WTC11 (cell line): ENCODE data around the gene PIGZ. TPM values are rescaled to one million over a fixed set of nuclear protein-coding genes. Genes with fewer than 3 reads are reported as not detected.

ENCODE experiments used
- ATAC-seq: fragments of 200-7000 bp; cut with Tn5 transposase; 2 replicates; pipeline ENCODE4 v1.10.0; 2021; ENCODE audit warnings: mild to moderate bottlenecking, moderate library complexity
- CTCF ChIA-PET: fragments of 300-600 bp; sonication (Branson Sonifier 250); formaldehyde crosslinking; loops from one replicate; lab custom pipeline; 2021; ENCODE audit warnings: antibody characterized with exemption; lab: Charles Lee
- POLR2A ChIA-PET: fragments of 350-600 bp; sonication (Branson Sonifier 250); formaldehyde crosslinking; loops from one replicate; lab custom pipeline; 2021; ENCODE audit warnings: antibody characterized with exemption; lab: Charles Lee
- DNase-seq: peaks from one replicate; pipeline ENCODE4 v3.0.0; 2021; ENCODE audit warnings: low spot score
- H3K27ac Mint-ChIP-seq: 2 replicates; pipeline ENCODE4 v1.8.0; 2021; ENCODE audit warnings: mixed read lengths
- H3K27me3 Mint-ChIP-seq: 2 replicates; pipeline ENCODE4 v1.8.0; 2021; ENCODE audit warnings: low read depth, mild to moderate bottlenecking, moderate library complexity, mixed read lengths
- H3K36me3 Mint-ChIP-seq: 2 replicates; pipeline ENCODE4 v1.8.0; 2021; ENCODE audit warnings: mixed read lengths
- H3K4me1 Mint-ChIP-seq: 2 replicates; pipeline ENCODE4 v1.8.0; 2022; ENCODE audit warnings: mixed read lengths
- H3K4me3 Mint-ChIP-seq: 2 replicates; pipeline ENCODE4 v1.8.0; 2021; ENCODE audit warnings: mild to moderate bottlenecking, moderate library complexity, mixed read lengths
- H3K9me3 Mint-ChIP-seq: 2 replicates; pipeline ENCODE4 v1.8.0; 2021; ENCODE audit warnings: mixed read lengths
- GABPB1 ChIP-seq: sonication (generic); formaldehyde crosslinking; IDR thresholded peaks from 2 replicates; pipeline ENCODE4 v1.8.1; 2023; ENCODE audit warnings: mild to moderate bottlenecking, missing genetic modification reagents
- GRHL2 ChIP-seq: fragments of 250-450 bp; sonication (Bioruptor Pico); IDR thresholded peaks from 2 replicates; pipeline ENCODE4 v1.8.0; 2022; ENCODE audit warnings: mild to moderate bottlenecking, moderate library complexity; ENCODE audit not compliant: insufficient replicate concordance, severe bottlenecking
- JUN ChIP-seq: sonication (generic); formaldehyde crosslinking; IDR thresholded peaks from 2 replicates; pipeline ENCODE4 v1.8.0; 2023; ENCODE audit warnings: mild to moderate bottlenecking, missing genetic modification reagents
- MYBL2 ChIP-seq: sonication (generic); formaldehyde crosslinking; IDR thresholded peaks from 2 replicates; pipeline ENCODE4 v1.8.1; 2023; ENCODE audit warnings: mild to moderate bottlenecking, moderate library complexity, missing genetic modification reagents
- NFATC4 ChIP-seq: fragments of 250-450 bp; sonication (Bioruptor Pico); IDR thresholded peaks from 2 replicates; pipeline ENCODE4 v1.9.0; 2021; ENCODE audit warnings: mild to moderate bottlenecking
- NFE2L1 ChIP-seq: sonication (generic); formaldehyde crosslinking; IDR thresholded peaks from 2 replicates; pipeline ENCODE4 v1.8.1; 2023; ENCODE audit warnings: missing genetic modification reagents
- NFYB ChIP-seq: sonication (generic); formaldehyde crosslinking; conservative IDR thresholded peaks from 2 replicates; pipeline ENCODE4 v1.8.0; 2022; ENCODE audit warnings: low read depth, missing genetic modification reagents
- NR3C1 ChIP-seq: sonication (generic); formaldehyde crosslinking; conservative IDR thresholded peaks from 2 replicates; pipeline ENCODE4 v1.8.1; 2023; ENCODE audit warnings: low read depth, mild to moderate bottlenecking, missing genetic modification reagents
- RORB ChIP-seq: fragments of 250-450 bp; sonication (Bioruptor Pico); IDR thresholded peaks from 2 replicates; pipeline ENCODE4 v1.9.0; 2021; ENCODE audit warnings: mild to moderate bottlenecking
- TEAD1 ChIP-seq: sonication (generic); formaldehyde crosslinking; IDR thresholded peaks from 2 replicates; pipeline ENCODE4 v1.8.0; 2022; ENCODE audit warnings: mild to moderate bottlenecking, missing genetic modification reagents
- ZNF121 ChIP-seq: sonication (generic); formaldehyde crosslinking; IDR thresholded peaks from 2 replicates; pipeline ENCODE4 v1.8.0; 2023; ENCODE audit warnings: missing genetic modification reagents
- ZNF138 ChIP-seq: sonication (generic); formaldehyde crosslinking; conservative IDR thresholded peaks from 2 replicates; pipeline ENCODE4 v1.8.1; 2022; ENCODE audit warnings: mild to moderate bottlenecking, moderate library complexity, missing genetic modification reagents
- total RNA-seq: library from RNA; stranded (reverse); gene quantifications from 3 replicates; pipeline ENCODE4 v1.2.3, GENCODE V29; 2021
- TF ChIP-seq, protein P1 (sequence below): sonication (generic); formaldehyde crosslinking; conservative IDR thresholded peaks from 2 replicates; pipeline ENCODE4 v1.8.1; 2023; ENCODE audit warnings: mild to moderate bottlenecking, low read depth, missing genetic modification reagents, moderate library complexity
- TF ChIP-seq, protein P2 (sequence below): sonication (generic); formaldehyde crosslinking; IDR thresholded peaks from 2 replicates; pipeline ENCODE4 v1.8.0; 2022; ENCODE audit warnings: missing genetic modification reagents
- TF ChIP-seq, protein P3 (sequence below): sonication (generic); formaldehyde crosslinking; IDR thresholded peaks from 2 replicates; pipeline ENCODE4 v1.8.1; 2023; ENCODE audit warnings: mild to moderate bottlenecking, missing genetic modification reagents, moderate library complexity
- TF ChIP-seq, protein P4 (sequence below): sonication (generic); formaldehyde crosslinking; IDR thresholded peaks from 2 replicates; pipeline ENCODE4 v1.8.1; 2022; ENCODE audit warnings: mild to moderate bottlenecking, moderate library complexity, missing genetic modification reagents
- TF ChIP-seq, protein P5 (sequence below): fragments of 250-450 bp; sonication (Bioruptor Pico); IDR thresholded peaks from 2 replicates; pipeline ENCODE4 v1.8.0; 2021; ENCODE audit warnings: mild to moderate bottlenecking
- TF ChIP-seq, protein P6 (sequence below): sonication (generic); formaldehyde crosslinking; IDR thresholded peaks from 2 replicates; pipeline ENCODE4 v1.8.1; 2022; ENCODE audit warnings: mild to moderate bottlenecking, missing genetic modification reagents, moderate library complexity, borderline replicate concordance

Gene PIGZ
- total RNA-seq, 1 experiment from 2014 or later: 0.37 TPM

DNA sequence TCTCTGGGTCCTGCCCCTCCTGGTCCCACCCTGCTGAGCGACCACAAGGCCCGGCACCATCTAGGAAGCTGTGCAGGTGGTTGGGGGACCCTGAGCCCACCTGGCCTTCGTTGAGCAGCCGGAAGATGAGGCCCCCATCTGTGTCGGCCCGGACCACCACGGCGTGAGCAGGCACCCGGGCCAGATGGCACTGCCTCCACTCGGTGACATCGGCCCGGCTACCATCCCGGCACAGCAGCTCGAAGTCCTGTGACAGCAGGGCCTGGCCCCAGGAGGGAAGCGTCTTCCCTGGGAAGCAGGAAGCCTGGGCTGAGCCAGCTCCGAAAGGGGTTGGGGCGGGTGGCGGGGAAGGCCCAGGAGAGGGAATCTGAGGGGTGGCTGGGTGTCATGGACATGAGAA, 48.4 kb upstream of the PIGZ start (continued):
- TF ChIP-seq, protein P1, sequence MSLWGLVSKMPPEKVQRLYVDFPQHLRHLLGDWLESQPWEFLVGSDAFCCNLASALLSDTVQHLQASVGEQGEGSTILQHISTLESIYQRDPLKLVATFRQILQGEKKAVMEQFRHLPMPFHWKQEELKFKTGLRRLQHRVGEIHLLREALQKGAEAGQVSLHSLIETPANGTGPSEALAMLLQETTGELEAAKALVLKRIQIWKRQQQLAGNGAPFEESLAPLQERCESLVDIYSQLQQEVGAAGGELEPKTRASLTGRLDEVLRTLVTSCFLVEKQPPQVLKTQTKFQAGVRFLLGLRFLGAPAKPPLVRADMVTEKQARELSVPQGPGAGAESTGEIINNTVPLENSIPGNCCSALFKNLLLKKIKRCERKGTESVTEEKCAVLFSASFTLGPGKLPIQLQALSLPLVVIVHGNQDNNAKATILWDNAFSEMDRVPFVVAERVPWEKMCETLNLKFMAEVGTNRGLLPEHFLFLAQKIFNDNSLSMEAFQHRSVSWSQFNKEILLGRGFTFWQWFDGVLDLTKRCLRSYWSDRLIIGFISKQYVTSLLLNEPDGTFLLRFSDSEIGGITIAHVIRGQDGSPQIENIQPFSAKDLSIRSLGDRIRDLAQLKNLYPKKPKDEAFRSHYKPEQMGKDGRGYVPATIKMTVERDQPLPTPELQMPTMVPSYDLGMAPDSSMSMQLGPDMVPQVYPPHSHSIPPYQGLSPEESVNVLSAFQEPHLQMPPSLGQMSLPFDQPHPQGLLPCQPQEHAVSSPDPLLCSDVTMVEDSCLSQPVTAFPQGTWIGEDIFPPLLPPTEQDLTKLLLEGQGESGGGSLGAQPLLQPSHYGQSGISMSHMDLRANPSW (CRISPR knock-in tag): no peak
- TF ChIP-seq, protein P2, sequence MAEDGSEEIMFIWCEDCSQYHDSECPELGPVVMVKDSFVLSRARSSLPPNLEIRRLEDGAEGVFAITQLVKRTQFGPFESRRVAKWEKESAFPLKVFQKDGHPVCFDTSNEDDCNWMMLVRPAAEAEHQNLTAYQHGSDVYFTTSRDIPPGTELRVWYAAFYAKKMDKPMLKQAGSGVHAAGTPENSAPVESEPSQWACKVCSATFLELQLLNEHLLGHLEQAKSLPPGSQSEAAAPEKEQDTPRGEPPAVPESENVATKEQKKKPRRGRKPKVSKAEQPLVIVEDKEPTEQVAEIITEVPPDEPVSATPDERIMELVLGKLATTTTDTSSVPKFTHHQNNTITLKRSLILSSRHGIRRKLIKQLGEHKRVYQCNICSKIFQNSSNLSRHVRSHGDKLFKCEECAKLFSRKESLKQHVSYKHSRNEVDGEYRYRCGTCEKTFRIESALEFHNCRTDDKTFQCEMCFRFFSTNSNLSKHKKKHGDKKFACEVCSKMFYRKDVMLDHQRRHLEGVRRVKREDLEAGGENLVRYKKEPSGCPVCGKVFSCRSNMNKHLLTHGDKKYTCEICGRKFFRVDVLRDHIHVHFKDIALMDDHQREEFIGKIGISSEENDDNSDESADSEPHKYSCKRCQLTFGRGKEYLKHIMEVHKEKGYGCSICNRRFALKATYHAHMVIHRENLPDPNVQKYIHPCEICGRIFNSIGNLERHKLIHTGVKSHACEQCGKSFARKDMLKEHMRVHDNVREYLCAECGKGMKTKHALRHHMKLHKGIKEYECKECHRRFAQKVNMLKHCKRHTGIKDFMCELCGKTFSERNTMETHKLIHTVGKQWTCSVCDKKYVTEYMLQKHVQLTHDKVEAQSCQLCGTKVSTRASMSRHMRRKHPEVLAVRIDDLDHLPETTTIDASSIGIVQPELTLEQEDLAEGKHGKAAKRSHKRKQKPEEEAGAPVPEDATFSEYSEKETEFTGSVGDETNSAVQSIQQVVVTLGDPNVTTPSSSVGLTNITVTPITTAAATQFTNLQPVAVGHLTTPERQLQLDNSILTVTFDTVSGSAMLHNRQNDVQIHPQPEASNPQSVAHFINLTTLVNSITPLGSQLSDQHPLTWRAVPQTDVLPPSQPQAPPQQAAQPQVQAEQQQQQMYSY (CRISPR knock-in tag): no peak
- TF ChIP-seq NR3C1 (CRISPR knock-in tag) (no peak), ZNF138 (CRISPR knock-in tag) (no peak), GABPB1 (no peak), MYBL2 (CRISPR knock-in tag) (no peak), TEAD1 (no peak)

DNA sequence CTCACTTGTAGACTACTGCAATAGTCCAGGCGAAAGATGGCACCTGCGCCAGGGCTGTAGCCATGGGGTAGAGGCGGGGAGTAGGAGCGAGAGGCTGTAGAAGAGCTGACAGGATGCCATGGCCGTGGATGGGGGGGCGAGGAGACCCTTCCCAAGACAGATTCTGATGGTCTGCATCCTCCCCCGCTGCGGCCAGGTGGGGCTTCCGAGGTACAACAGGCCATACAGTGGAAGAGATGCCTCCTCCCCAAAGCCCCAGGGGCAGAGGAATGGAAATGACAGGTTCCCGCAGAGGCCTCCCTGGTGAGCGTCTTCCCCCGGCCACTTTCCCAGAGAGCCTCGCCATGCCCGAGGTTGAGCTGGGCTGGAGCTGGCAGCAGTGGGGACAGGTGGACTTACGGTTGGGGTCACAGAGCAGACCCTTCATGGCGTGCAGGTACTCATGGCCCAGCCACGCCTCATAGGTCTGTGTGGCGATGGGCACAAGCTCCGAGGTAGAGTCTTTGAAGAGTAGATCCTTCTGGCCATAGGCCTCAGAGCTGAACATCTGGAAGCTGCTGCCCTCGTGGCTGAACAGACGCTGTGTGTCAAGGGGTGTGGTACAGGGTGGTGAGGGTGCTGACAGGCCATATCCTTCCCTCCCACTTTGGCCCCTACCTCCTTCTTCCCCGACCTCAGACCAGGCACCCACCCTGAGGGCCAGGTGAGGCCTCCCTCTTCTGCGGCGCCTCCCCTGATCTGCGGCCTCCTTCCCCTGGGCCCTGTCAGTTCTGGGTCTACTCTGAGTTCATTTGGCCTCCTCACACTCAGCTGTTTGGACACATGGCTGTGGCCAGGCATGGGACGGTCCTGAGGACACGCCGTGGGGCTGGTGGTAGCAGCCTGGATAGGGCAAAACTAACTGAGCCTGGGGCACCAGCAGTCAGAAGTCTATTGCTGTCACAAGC, 47.4 kb upstream of the PIGZ start:
- Mint-ChIP-seq H3K27ac (no peak overlapping the region), H3K4me3 (no peak overlapping the region), H3K4me1 (peaks cover 3% of the 10 kb centered on the region), H3K27me3 (no peaks in the 10 kb centered on the region; the same call in 1 of the 2 replicates), H3K36me3 (no peaks in the 10 kb centered on the region), H3K9me3 (no peaks in the 10 kb centered on the region)
- ATAC-seq (no peak), DNase-seq (no peak)
- ChIA-PET CTCF (interaction anchor here (1.8 kb wide), 1 partner anchor 13 kb away, joined by 8 read pairs; the partner anchor contains the start of gene MELTF), POLR2A (no interaction called here)
- TF ChIP-seq, protein P3, sequence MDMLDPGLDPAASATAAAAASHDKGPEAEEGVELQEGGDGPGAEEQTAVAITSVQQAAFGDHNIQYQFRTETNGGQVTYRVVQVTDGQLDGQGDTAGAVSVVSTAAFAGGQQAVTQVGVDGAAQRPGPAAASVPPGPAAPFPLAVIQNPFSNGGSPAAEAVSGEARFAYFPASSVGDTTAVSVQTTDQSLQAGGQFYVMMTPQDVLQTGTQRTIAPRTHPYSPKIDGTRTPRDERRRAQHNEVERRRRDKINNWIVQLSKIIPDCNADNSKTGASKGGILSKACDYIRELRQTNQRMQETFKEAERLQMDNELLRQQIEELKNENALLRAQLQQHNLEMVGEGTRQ (CRISPR knock-in tag): no peak
- TF ChIP-seq NFYB (CRISPR knock-in tag) (no peak), NFE2L1 (no peak), GRHL2 (CRISPR knock-in tag) (no peak), JUN (CRISPR knock-in tag) (no peak), RORB (no peak), ZNF121 (CRISPR knock-in tag) (no peak), NFATC4 (no peak)
- TF ChIP-seq, protein P4, sequence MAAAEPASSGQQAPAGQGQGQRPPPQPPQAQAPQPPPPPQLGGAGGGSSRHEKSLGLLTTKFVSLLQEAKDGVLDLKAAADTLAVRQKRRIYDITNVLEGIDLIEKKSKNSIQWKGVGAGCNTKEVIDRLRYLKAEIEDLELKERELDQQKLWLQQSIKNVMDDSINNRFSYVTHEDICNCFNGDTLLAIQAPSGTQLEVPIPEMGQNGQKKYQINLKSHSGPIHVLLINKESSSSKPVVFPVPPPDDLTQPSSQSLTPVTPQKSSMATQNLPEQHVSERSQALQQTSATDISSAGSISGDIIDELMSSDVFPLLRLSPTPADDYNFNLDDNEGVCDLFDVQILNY (CRISPR knock-in tag): no peak
- TF ChIP-seq, protein P2 (CRISPR knock-in tag): no peak
- TF ChIP-seq, protein P5, sequence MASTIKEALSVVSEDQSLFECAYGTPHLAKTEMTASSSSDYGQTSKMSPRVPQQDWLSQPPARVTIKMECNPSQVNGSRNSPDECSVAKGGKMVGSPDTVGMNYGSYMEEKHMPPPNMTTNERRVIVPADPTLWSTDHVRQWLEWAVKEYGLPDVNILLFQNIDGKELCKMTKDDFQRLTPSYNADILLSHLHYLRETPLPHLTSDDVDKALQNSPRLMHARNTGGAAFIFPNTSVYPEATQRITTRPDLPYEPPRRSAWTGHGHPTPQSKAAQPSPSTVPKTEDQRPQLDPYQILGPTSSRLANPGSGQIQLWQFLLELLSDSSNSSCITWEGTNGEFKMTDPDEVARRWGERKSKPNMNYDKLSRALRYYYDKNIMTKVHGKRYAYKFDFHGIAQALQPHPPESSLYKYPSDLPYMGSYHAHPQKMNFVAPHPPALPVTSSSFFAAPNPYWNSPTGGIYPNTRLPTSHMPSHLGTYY (CRISPR knock-in tag): no peak
- TF ChIP-seq, protein P6, sequence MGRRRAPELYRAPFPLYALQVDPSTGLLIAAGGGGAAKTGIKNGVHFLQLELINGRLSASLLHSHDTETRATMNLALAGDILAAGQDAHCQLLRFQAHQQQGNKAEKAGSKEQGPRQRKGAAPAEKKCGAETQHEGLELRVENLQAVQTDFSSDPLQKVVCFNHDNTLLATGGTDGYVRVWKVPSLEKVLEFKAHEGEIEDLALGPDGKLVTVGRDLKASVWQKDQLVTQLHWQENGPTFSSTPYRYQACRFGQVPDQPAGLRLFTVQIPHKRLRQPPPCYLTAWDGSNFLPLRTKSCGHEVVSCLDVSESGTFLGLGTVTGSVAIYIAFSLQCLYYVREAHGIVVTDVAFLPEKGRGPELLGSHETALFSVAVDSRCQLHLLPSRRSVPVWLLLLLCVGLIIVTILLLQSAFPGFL: no peak
